ENCODE results near the gene ITPR2.
"Not testable (repeated sequence)": the region's sequence is repeated elsewhere in the genome, so short reads cannot be mapped to it uniquely, and the experiment has no call there.

The ITPR2 gene

GRCh38 chr12:26786491-26786864, 46.5 kb downstream of the ITPR2 start:
- DNase-seq, result no peak

- not testable (repeated sequence) for DNase-seq
Observed at GRCh38 chr12:26783816-26784379, 49.1 kb downstream of the ITPR2 start.

- no peak for DNase-seq
Observed at GRCh38 chr12:26783131-26783526, 49.9 kb downstream of the ITPR2 start.

DNA sequence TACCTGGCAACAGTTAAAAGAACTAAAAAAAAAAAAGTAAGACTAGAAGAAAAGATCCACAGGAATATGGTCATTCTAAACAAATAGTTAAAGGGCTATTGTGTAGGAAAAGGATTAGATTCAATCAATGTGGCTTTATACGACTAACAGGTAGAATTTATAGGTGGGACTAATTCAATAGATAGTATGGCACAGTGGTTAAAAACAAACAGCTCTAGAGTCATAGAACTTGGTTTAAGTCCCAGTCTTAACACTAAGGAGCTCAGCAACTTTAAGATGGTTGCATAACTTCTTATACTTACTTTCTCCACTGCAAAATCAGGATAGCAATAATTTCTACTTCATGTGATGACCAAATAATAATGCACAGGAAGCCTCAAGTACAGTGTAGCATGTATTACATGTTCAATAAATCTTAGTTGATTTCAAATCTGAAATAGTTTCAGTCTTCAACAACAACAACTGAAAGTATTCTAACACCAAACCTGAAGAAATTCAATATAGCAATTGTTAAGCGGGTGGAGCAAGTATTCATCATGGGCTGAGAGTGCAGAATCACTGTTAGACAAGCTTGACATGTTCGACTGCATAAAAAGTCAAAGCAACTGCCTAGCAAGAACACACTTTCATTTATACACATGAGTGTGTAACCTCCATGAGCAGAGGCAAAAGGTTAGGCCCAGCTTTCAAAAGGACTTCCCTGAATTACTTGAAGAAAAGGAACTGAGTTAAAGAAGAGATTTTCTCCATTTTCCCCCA, 50.4 kb downstream of the ITPR2 start:
- no peak for DNase-seq

- DNase-seq, result not testable (repeated sequence)
Observed at GRCh38 chr12:26780656-26781055, 52.3 kb downstream of the ITPR2 start.

- not testable (repeated sequence) for DNase-seq
Observed at GRCh38 chr12:26778173-26778775, 54.7 kb downstream of the ITPR2 start.

DNA sequence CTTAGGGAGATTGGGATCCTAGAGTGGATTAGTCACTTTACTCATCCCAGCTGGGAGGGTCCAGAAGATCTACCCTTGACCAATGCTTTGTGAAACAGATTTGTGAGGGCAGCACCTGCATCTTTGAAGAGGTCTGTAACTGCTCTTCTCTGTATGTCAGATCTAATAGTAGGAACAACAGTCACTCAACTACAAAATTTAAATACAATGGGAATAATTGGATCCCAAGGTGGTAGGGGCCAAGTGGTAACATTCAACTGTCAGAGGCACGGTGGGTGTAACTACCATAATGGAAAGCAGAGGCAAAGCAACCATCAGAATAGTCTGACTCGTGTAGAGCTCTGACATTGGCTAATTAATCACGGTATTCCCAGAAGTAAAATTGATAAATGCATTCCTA, 55.8 kb downstream of the ITPR2 start:
- DNase-seq, result no peak

DNA sequence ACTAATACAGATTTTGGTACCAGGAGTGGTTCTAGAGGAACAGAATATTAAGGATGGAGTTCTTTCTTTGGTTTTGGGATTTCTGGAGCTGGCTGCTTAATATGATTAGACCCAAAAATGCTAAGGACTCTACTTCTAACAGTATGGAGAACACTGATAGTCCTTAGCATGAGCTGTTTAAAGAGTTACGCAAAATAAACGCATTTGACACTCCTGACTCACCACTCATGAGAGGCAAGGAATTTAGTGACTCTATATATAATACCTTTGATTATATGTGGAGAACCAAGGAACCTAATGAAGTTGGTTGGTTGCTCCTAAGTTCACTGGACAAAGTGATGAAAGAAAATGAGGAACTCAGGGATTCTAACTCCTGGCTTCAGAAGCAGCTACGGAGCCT, 57.0 kb downstream of the ITPR2 start:
- not testable (repeated sequence) for DNase-seq

DNA sequence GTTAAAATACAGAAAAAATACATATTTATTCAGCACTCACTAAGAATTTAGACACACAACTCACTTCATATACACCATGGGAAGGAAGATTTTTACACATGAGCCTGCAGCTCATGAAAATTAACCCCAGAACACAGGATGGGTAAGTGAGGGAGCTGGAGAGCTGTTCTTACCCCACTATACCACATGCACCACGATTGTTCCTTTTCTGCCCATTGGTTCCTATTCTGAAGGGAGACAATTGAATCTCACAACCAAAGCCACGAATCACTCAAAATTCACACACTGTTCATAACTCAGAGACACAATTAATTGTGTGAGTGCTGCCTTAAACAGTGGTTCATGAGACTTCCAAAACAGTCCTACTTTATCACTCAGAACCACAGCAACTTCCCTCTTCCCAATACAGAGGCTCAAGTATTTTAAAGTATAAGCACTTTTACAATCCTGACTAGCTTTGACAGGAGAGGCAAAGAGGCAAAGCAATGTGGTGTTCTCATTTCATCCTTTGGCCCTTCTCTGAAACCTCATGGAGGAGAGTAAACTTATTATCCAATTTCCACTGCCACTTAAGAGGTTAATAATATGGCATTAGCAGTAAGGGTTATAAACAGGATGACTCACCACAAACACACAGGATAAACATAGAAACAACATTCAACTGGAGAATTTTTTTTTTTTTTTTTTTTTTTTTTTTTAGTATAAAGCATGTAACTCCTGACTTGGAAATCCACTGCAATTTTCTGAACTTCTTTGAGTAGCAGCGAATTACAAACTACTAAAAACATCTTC, 59.5 kb downstream of the ITPR2 start:
- no peak for DNase-seq

GRCh38 chr12:26771861-26772260, 61.1 kb downstream of the ITPR2 start:
- no peak for DNase-seq

DNA sequence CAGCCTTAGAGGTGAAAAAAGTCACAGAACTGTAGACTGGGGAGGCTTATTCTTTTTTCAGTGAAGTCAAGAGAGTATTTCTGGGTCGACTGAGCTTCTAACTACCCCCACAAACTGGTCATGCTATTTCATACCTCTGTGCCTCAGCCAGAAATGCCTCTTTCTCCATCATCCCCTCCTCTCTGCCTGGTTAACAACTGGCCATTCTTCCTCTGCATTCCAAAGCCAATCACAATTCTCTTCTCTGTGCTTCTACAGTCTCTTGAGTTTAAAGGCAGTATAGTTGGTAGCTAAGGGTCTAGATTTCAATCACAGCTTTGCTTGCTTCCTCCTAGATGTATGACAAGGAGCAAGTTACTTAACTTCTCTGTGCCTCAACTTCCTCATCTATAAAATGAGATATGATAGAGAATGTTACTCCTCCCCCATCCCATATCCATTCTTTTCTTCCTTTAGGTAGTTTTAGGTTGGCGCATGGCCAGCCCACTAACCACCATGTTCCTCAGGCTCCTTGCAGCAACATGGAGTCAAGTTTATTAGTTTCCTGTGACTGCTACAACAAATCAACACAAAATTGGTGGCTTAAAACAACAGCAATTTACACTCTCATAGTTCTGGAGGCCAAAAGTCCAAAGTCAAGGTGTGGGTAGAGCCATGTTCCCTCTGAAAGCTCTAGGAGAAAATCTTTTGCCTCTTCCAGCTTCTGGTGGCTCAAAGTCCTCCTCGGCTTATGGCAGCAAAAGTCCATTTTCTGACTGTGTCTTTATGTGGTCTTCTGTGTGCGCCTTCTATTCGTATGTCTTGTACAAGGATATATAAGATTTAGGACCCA, 62.5 kb downstream of the ITPR2 start:
- DNase-seq, result no peak

DNA sequence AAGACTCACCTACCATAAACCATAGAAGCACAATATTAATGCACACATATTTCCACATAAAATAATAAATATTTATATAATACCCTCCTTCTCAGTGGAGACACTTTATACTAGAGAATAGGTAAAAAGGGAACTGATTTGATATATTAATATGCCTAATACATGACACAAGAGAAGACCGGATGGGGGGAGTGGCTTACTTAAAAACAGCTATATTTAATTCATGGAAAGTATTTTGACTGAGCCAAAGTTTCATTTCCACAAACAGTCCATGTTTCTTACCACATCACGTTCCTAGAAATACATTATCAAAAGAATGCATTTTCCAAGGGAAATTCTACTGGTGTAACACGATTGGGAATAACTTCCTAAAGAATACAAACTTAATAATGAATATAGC, 63.4 kb downstream of the ITPR2 start:
- no peak for DNase-seq

- no peak for DNase-seq
Observed at GRCh38 chr12:26768611-26769603, 64.1 kb downstream of the ITPR2 start.

- DNase-seq, result no peak
Observed at GRCh38 chr12:26767865-26768264, 65.1 kb downstream of the ITPR2 start.

- DNase-seq, result no peak
Observed at GRCh38 chr12:26767116-26767515, 65.9 kb downstream of the ITPR2 start.

DNA sequence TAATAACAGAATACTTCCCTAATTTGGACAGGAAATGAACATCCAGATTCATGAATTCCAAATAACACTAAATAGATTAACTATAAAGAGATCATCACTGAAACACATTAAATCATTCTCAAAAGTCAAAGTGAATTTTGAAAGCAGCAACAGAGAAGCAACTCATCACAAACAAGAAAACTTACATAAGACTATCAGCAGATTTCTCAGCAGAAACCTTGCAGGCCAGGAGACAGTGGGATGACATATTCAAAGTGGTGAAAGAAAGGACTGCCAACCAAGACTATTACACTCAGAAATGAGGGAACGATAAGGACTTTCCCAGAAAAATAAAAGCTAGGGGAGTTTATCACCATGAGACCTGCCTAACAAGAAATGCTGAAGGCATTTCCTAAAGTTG, 70.8 kb downstream of the ITPR2 start:
- DNase-seq, result no peak

GRCh38 chr12:26761775-26762174, 71.2 kb downstream of the ITPR2 start:
- no peak for DNase-seq

- no peak for DNase-seq
Observed at GRCh38 chr12:26760657-26761293, 72.2 kb downstream of the ITPR2 start.

- DNase-seq, result not testable (repeated sequence)
Observed at GRCh38 chr12:26755362-26755761, 77.6 kb downstream of the ITPR2 start.

- DNase-seq, result no peak
Observed at GRCh38 chr12:26754148-26754547, 78.8 kb downstream of the ITPR2 start.

GRCh38 chr12:26751179-26751578, 81.8 kb downstream of the ITPR2 start:
- no peak for DNase-seq
